ENCODE measurements around the gene RHBDL2. TPM values are rescaled to one million over a fixed set of nuclear protein-coding genes. Genes with fewer than 3 reads are reported as not detected.

Gene RHBDL2
- total and polyA plus RNA-seq, 10 of the 15 experiments (the other 5 are each of a cell fraction or from before 2014, with no cell fraction given) = 0.05 TPM; not detected in 9

- TF ChIP-seq, protein P1, sequence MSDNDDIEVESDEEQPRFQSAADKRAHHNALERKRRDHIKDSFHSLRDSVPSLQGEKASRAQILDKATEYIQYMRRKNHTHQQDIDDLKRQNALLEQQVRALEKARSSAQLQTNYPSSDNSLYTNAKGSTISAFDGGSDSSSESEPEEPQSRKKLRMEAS (IDR thresholded peaks at IDR 0.05; ENCODE audit: low read depth, low read length) = no peak
- no peak for TF ChIP-seq YY1 (IDR thresholded peaks at IDR 0.05; ENCODE audit: low read depth, low read length)
- TF ChIP-seq EP300 (IDR thresholded peaks at IDR 0.05; ENCODE audit: borderline replicate concordance in 1 of 2, control insufficient read depth in 1 of 2, low read depth in 2 of 2, low read length in 2 of 2) = no peak
- TF ChIP-seq IKZF2 (IDR thresholded peaks at IDR 0.05) = no peak
- TF ChIP-seq POLR2AphosphoS5 (IDR thresholded peaks at IDR 0.05; ENCODE audit: low read length) = no peak
- no peak for TF ChIP-seq RELA (IDR thresholded peaks at IDR 0.05; ENCODE audit: borderline replicate concordance, partially characterized antibody)
- no peak for TF ChIP-seq NFYA (IDR thresholded peaks at IDR 0.05; ENCODE audit: borderline replicate concordance, low read depth, low read length)
- TF ChIP-seq, protein P2, sequence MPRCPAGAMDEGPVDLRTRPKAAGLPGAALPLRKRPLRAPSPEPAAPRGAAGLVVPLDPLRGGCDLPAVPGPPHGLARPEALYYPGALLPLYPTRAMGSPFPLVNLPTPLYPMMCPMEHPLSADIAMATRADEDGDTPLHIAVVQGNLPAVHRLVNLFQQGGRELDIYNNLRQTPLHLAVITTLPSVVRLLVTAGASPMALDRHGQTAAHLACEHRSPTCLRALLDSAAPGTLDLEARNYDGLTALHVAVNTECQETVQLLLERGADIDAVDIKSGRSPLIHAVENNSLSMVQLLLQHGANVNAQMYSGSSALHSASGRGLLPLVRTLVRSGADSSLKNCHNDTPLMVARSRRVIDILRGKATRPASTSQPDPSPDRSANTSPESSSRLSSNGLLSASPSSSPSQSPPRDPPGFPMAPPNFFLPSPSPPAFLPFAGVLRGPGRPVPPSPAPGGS (IDR thresholded peaks at IDR 0.05; ENCODE audit: borderline replicate concordance, insufficient read depth, low read depth, low read length, poor library complexity, severe bottlenecking) = no peak
- no peak for TF ChIP-seq ZNF384 (IDR thresholded peaks at IDR 0.05; ENCODE audit: borderline replicate concordance, low read depth, low read length)
- no peak for TF ChIP-seq ESRRA (IDR thresholded peaks at IDR 0.05; ENCODE audit: low read length)
Observed at GRCh38 chr1:38905985-38906384, 35.6 kb downstream of the RHBDL2 start (continued).

DNA sequence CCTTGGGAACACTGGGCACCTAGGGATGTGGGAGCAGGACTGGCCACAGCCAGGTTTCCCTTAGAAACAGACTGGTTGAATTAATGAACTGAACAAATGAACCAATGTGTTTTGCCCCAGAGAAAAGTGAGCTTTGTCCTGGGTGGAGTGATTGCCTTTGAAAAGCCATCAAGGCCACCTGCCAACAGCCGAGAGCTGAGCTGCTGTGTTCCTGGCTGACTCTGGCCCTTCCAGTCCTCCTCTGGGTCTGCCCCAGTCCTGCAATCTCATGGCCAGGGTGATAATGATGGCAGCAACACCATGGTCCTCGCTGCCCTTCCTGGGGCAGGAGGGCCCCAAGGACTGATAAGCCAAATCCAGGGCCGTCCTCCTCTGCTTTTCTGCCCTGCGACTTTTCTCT lies 42.1 kb downstream of the RHBDL2 start:
- ChIA-PET CTCF (no interaction called here), SMC1A (ENCODE audit: uncharacterized antibody, unreplicated experiment) (no interaction called here), RAD21 (ENCODE audit: unreplicated experiment) (no interaction called here), POLR2A (no interaction called here)
- WGBS (ENCODE audit: insufficient coverage, insufficient replicate concordance, low lambda C conversion rate, missing lambda C conversion rate) = 63% methylated on average over 4 of the region's 4 CpGs
- Histone ChIP-seq H3K27ac (ENCODE audit: control insufficient read depth, insufficient read depth) (no peak overlapping the region), H3K36me3 (ENCODE audit: control insufficient read depth in 2 of 2, insufficient read depth in 2 of 2, low read length in 1 of 2) (no peaks in the 10 kb centered on the region), H3K9ac (ENCODE audit: control insufficient read depth, insufficient read depth, low read length) (no peak overlapping the region), H3K9me3 (replicated peaks; ENCODE audit: control insufficient read depth, insufficient read depth, low read length) (no peaks in the 10 kb centered on the region), H2AFZ (ENCODE audit: control insufficient read depth, low read depth, low read length) (no peak overlapping the region), H3K27me3 (replicated peaks in 1 of 2; ENCODE audit: control insufficient read depth in 2 of 2, insufficient read depth in 2 of 2, low read length in 1 of 2) (no peaks in the 10 kb centered on the region), H3K4me3 (no peak overlapping the region), H4K20me1 (ENCODE audit: control insufficient read depth, insufficient read depth) (no peaks in the 10 kb centered on the region), H3K4me1 (ENCODE audit: control insufficient read depth, insufficient read depth, low read length) (no peaks in the 10 kb centered on the region), H3K4me2 (ENCODE audit: control insufficient read depth, insufficient read depth) (no peak overlapping the region), H3K79me2 (ENCODE audit: control insufficient read depth, insufficient read depth, low read length) (no peaks in the 10 kb centered on the region)
- FAIRE-seq (no peak), ATAC-seq (no peak), DNase-seq (ENCODE audit: low read depth, low spot score) (no peak)
- intact Hi-C loops (cut with micrococcal nuclease; ENCODE audit: unreplicated experiment) = no loop called here
- in situ Hi-C loops (cut with MboI) = no loop called here
- no TSS peak for BruUV-seq (replicated peaks)
- TF ChIP-seq CHD1 (IDR thresholded peaks at IDR 0.05; ENCODE audit: low read depth, low read length) (no peak), SUPT20H (IDR thresholded peaks at IDR 0.05; ENCODE audit: borderline replicate concordance, control insufficient read depth, low read depth, low read length) (no peak), IRF4 (IDR thresholded peaks at IDR 0.05; ENCODE audit: low read depth, low read length) (no peak), SIX5 (IDR thresholded peaks at IDR 0.05; ENCODE audit: low read depth, low read length, severe bottlenecking) (no peak), POLR2AphosphoS2 (IDR thresholded peaks at IDR 0.05; ENCODE audit: low read depth, low read length) (no peak), TAF1 (IDR thresholded peaks at IDR 0.05; ENCODE audit: borderline replicate concordance, low read depth, low read length) (no peak), YBX1 (IDR thresholded peaks at IDR 0.05) (no peak), RB1 (IDR thresholded peaks at IDR 0.05; ENCODE audit: borderline replicate concordance) (no peak), HSF1 (IDR thresholded peaks at IDR 0.05; ENCODE audit: low read depth, low read length) (no peak), NR2C2 (IDR thresholded peaks at IDR 0.05; ENCODE audit: borderline replicate concordance, control insufficient read depth, insufficient read length, low read depth) (no peak), ZNF207 (IDR thresholded peaks at IDR 0.05; ENCODE audit: borderline replicate concordance) (no peak), CBFB (IDR thresholded peaks at IDR 0.05; ENCODE audit: low read depth) (no peak), NFIC (IDR thresholded peaks at IDR 0.05; ENCODE audit: low read depth, low read length) (no peak)
